Measurements from ENCODE around the gene ALOX15B.

GRCh38 chr17:8046306-8046928, 7.6 kb downstream of the ALOX15B start:
- TF ChIP-seq POLR2A (IDR thresholded peaks at IDR 0.05; ENCODE audit: borderline replicate concordance, extremely low read depth, insufficient read depth, insufficient read length) (no peak), CTCF (IDR thresholded peaks at IDR 0.05 in 2 of 3, conservative IDR thresholded peaks at IDR 0.05 in 1 of 3; ENCODE audit: borderline replicate concordance in 1 of 3, insufficient read depth in 1 of 3, low read depth in 2 of 3, low read length in 2 of 3) (no peak), MAX (IDR thresholded peaks at IDR 0.05) (no peak), EGR1 (IDR thresholded peaks at IDR 0.05; ENCODE audit: low read depth) (no peak), SIN3A (IDR thresholded peaks at IDR 0.05; ENCODE audit: low read depth) (no peak), ATF3 (IDR thresholded peaks at IDR 0.05) (no peak), REST (IDR thresholded peaks at IDR 0.05; ENCODE audit: low read depth) (no peak)

Measured in HCT116 (cell line).